GM12878 (cell line): Measurements from ENCODE around the gene SLC22A7.

Experiments used
- CEBPB ChIP-seq, 2 experiments: fragments of 150-350 bp in 1 of 2; IDR thresholded peaks; 2 replicates each; pipeline ENCODE4 v1.6.1; 2012 to 2014; ENCODE audit warnings: low read depth in 2 of 2, low read length in 2 of 2, borderline replicate concordance in 1 of 2, inconsistent platforms in 1 of 2
- CHD1 ChIP-seq: IDR thresholded peaks from 2 replicates; pipeline ENCODE4 v1.6.1; 2012; ENCODE audit warnings: low read depth, low read length, improper control_type of control experiment
- CTCF ChIP-seq, 3 experiments: IDR thresholded peaks in 2 of 3; conservative IDR thresholded peaks in 1 of 3; 2 replicates each; pipeline ENCODE4 v1.5.1; 2011; ENCODE audit warnings: low read depth in 3 of 3, low read length in 3 of 3, mild to moderate bottlenecking in 3 of 3, control low read depth in 2 of 3, moderate library complexity in 2 of 3, inconsistent platforms in 1 of 3, mixed read lengths in 1 of 3; ENCODE audit not compliant: control insufficient read depth in 2 of 3, insufficient read depth in 1 of 3; ENCODE audit errors: extremely low read depth in 1 of 3
- E2F8 ChIP-seq: fragments of 450-650 bp; IDR thresholded peaks from 2 replicates; pipeline ENCODE4 v1.6.1; 2018; ENCODE audit warnings: mild to moderate bottlenecking, low read depth, moderate library complexity; ENCODE audit not compliant: partially characterized antibody
- EP300 ChIP-seq, 2 experiments: fragments of 150-350 bp in 1 of 2; IDR thresholded peaks; 2 replicates each; pipeline ENCODE4 v1.6.1; 2011 to 2012; ENCODE audit warnings: low read depth in 2 of 2, low read length in 2 of 2, borderline replicate concordance in 1 of 2, improper control_type of control experiment in 1 of 2, inconsistent platforms in 1 of 2; ENCODE audit not compliant: control insufficient read depth in 1 of 2
- EZH2 ChIP-seq: IDR thresholded peaks from 2 replicates; pipeline ENCODE4 v1.6.1; 2012; ENCODE audit warnings: low read depth, mild to moderate bottlenecking, control low read depth, inconsistent platforms, low read length, borderline replicate concordance; ENCODE audit not compliant: control insufficient read depth
- NR2C2 ChIP-seq: IDR thresholded peaks from 2 replicates; pipeline ENCODE4 v1.6.1; 2011; ENCODE audit warnings: borderline replicate concordance, low read depth; ENCODE audit not compliant: control insufficient read depth, insufficient read length
- PAX5 ChIP-seq: IDR thresholded peaks from 2 replicates; pipeline ENCODE4 v1.6.1; 2011; ENCODE audit warnings: low read depth, low read length, borderline replicate concordance
- PAX8 ChIP-seq: fragments of 450-650 bp; IDR thresholded peaks from 2 replicates; pipeline ENCODE4 v1.6.1; 2017; ENCODE audit warnings: mild to moderate bottlenecking, moderate library complexity
- POLR2A ChIP-seq: IDR thresholded peaks from 2 replicates; pipeline ENCODE4 v1.6.1; 2011; ENCODE audit warnings: low read depth, mild to moderate bottlenecking, low read length
- ZNF274 ChIP-seq: IDR thresholded peaks from one replicate; pipeline ENCODE4 v1.8.0; 2011; ENCODE audit not compliant: insufficient read length, insufficient read depth
- TF ChIP-seq, protein P1 (sequence below): IDR thresholded peaks from 2 replicates; pipeline ENCODE4 v1.6.1; 2011; ENCODE audit warnings: low read depth, low read length, improper control_type of control experiment, borderline replicate concordance

GRCh38 chr6:43265564-43265963, 32.5 kb upstream of the SLC22A7 start:
- TF ChIP-seq, protein P1, sequence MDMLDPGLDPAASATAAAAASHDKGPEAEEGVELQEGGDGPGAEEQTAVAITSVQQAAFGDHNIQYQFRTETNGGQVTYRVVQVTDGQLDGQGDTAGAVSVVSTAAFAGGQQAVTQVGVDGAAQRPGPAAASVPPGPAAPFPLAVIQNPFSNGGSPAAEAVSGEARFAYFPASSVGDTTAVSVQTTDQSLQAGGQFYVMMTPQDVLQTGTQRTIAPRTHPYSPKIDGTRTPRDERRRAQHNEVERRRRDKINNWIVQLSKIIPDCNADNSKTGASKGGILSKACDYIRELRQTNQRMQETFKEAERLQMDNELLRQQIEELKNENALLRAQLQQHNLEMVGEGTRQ, result no peak
- TF ChIP-seq CEBPB (IDR thresholded peaks at IDR 0.05; ENCODE audit: borderline replicate concordance in 1 of 2, low read depth in 2 of 2, low read length in 2 of 2) (no peak), CHD1 (no peak), CTCF (IDR thresholded peaks at IDR 0.05 in 2 of 3, conservative IDR thresholded peaks at IDR 0.05 in 1 of 3; ENCODE audit: control insufficient read depth in 2 of 3, extremely low read depth in 1 of 3, insufficient read depth in 1 of 3, low read depth in 3 of 3, low read length in 3 of 3) (no peak), EP300 (IDR thresholded peaks at IDR 0.05; ENCODE audit: borderline replicate concordance in 1 of 2, control insufficient read depth in 1 of 2, low read depth in 2 of 2, low read length in 2 of 2) (no peak), NR2C2 (no peak), PAX5 (no peak), PAX8 (no peak), ZNF274 (no peak), E2F8 (no peak), POLR2A (no peak), EZH2 (no peak)
